ENCODE measurements around the gene GADD45A. TPM values are rescaled to one million over a fixed set of nuclear protein-coding genes. Genes with fewer than 3 reads are reported as not detected.

The GADD45A gene
- total and polyA plus RNA-seq, 2 experiments from 2014 or later, result 93.1 to 175 TPM

- TF ChIP-seq EZH2phosphoT487 (IDR thresholded peaks at IDR 0.05; ENCODE audit: low read depth, severe bottlenecking, unreplicated experiment), result no peak
- TF ChIP-seq EZH2 (IDR thresholded peaks at IDR 0.05; ENCODE audit: borderline replicate concordance), result no peak
- TF ChIP-seq CTCF (IDR thresholded peaks at IDR 0.05; ENCODE audit: poor library complexity), result no peak
- H3K79me2 ChIP-seq, result peaks cover 24% of the 10 kb centered on the region
- WGBS (ENCODE audit: low lambda C conversion rate, missing lambda C conversion rate), result 78% methylated on average over 4 of the region's 4 CpGs
Observed at GRCh38 chr1:67721112-67721511, 36.1 kb downstream of the GADD45A start.

GRCh38 chr1:67721650-67722291 lies 36.8 kb downstream of the GADD45A start:
- no peak overlapping the region for H2AFZ ChIP-seq
- no peaks in the 10 kb centered on the region for H3K9me2 ChIP-seq (replicated peaks; ENCODE audit: insufficient read depth)
- H3K4me2 ChIP-seq, result no peak overlapping the region
- WGBS (ENCODE audit: low lambda C conversion rate, missing lambda C conversion rate), result 87% methylated on average over 2 of the region's 2 CpGs
- no peak for TF ChIP-seq EZH2 (IDR thresholded peaks at IDR 0.05; ENCODE audit: borderline replicate concordance)
- no peak for TF ChIP-seq CTCF (IDR thresholded peaks at IDR 0.05; ENCODE audit: poor library complexity)
- TF ChIP-seq EZH2phosphoT487 (IDR thresholded peaks at IDR 0.05; ENCODE audit: low read depth, severe bottlenecking, unreplicated experiment), result no peak
- no peaks in the 10 kb centered on the region for H3K36me3 ChIP-seq (replicated peaks; ENCODE audit: insufficient read depth, low read depth)
- H3K9me3 ChIP-seq (ENCODE audit: low read depth), result no peaks in the 10 kb centered on the region
- H3K27me3 ChIP-seq, result no peaks in the 10 kb centered on the region
- peaks cover 14% of the 10 kb centered on the region for H3K4me1 ChIP-seq (ENCODE audit: insufficient read depth)
- no peak overlapping the region for H3K27ac ChIP-seq
- H3K4me3 ChIP-seq, result no peak overlapping the region
- no peaks in the 10 kb centered on the region for H4K20me1 ChIP-seq (ENCODE audit: insufficient read depth, poor library complexity, severe bottlenecking)
- H3K79me2 ChIP-seq, result peaks cover 24% of the 10 kb centered on the region
- DNase-seq (ENCODE audit: low spot score), result no peak

More at GRCh38 chr1:67721112-67721511, 36.1 kb downstream of the GADD45A start:
- Histone ChIP-seq H3K27ac (no peak overlapping the region), H3K27me3 (no peaks in the 10 kb centered on the region), H3K4me2 (no peak overlapping the region), H3K36me3 (replicated peaks; ENCODE audit: insufficient read depth, low read depth) (no peaks in the 10 kb centered on the region), H3K9me3 (ENCODE audit: low read depth) (no peaks in the 10 kb centered on the region), H2AFZ (no peak overlapping the region), H3K4me1 (ENCODE audit: insufficient read depth) (peaks cover 14% of the 10 kb centered on the region), H4K20me1 (ENCODE audit: insufficient read depth, poor library complexity, severe bottlenecking) (no peaks in the 10 kb centered on the region), H3K9me2 (replicated peaks; ENCODE audit: insufficient read depth) (no peaks in the 10 kb centered on the region), H3K4me3 (no peak overlapping the region)
- no peak for DNase-seq (ENCODE audit: low spot score)

GRCh38 chr1:67722292-67722944 lies 37.4 kb downstream of the GADD45A start:
- 71% methylated on average over 4 of the region's 4 CpGs for WGBS (ENCODE audit: low lambda C conversion rate, missing lambda C conversion rate)
- H3K4me2 ChIP-seq, result no peak overlapping the region
- no peak for DNase-seq (ENCODE audit: low spot score)
- H4K20me1 ChIP-seq (ENCODE audit: insufficient read depth, poor library complexity, severe bottlenecking), result no peaks in the 10 kb centered on the region
- H3K27me3 ChIP-seq, result no peaks in the 10 kb centered on the region
- H3K4me1 ChIP-seq (ENCODE audit: insufficient read depth), result peaks cover 14% of the 10 kb centered on the region
- H3K27ac ChIP-seq, result no peak overlapping the region
- TF ChIP-seq CTCF (IDR thresholded peaks at IDR 0.05; ENCODE audit: poor library complexity) (no peak), EZH2 (IDR thresholded peaks at IDR 0.05; ENCODE audit: borderline replicate concordance) (no peak), EZH2phosphoT487 (IDR thresholded peaks at IDR 0.05; ENCODE audit: low read depth, severe bottlenecking, unreplicated experiment) (no peak)
- H3K9me2 ChIP-seq (replicated peaks; ENCODE audit: insufficient read depth), result no peaks in the 10 kb centered on the region
- peaks cover 24% of the 10 kb centered on the region for H3K79me2 ChIP-seq
- H3K4me3 ChIP-seq, result no peak overlapping the region
- H3K9me3 ChIP-seq (ENCODE audit: low read depth), result no peaks in the 10 kb centered on the region
- no peak overlapping the region for H2AFZ ChIP-seq
- no peaks in the 10 kb centered on the region for H3K36me3 ChIP-seq (replicated peaks; ENCODE audit: insufficient read depth, low read depth)
